ENCODE measurements around the gene LEFTY2.

Gene LEFTY2

DNA sequence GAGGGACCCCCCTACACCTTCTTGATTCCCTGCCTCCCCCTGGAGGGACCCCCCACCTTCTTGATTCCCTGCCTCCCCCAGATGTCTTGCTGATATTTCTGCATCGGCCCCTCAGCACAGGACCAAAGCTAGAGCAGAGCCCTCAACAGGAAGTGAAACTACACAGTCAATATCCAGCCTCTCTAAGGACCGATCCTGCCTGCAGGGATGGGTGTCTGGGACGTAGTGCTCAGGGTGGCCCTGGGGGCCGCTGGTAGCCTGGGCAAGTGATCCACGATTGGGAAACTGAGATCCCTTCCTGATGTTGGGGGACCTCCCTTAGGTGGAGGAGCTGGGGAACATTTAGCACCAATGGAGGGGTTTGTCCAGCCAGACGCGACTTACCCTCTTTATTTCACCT lies 3.9 kb upstream of the LEFTY2 start:
- ATAC-seq (ENCODE audit: low read depth) = no peak
- no peak for TF ChIP-seq CTCF (IDR thresholded peaks at IDR 0.05; ENCODE audit: poor library complexity, severe bottlenecking)
- H3K4me3 ChIP-seq (ENCODE audit: severe bottlenecking) = no peak overlapping the region

DNA sequence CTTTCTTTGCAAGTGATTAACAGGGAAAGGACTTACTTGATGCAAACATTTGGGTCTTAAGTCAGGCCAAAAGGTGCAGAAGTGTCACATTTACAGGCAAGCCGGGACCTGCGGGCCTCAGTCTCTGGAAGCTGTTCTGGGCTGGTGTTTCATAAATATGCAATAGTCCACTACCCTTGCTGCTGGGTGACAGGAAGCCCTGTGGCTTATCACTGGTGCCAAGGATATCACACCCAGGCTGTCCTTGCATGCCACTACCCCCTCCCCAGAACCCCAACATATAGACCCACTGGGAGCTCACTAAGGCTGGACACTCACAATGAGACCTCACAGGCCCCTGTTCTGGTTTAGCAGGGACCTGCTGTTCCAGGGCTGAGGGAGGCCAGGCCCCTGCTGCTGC lies 3.4 kb upstream of the LEFTY2 start:
- Histone ChIP-seq H3K4me3 (ENCODE audit: severe bottlenecking) (no peak overlapping the region), H3K27me3 (ENCODE audit: insufficient read depth, poor library complexity, severe bottlenecking) (no peaks in the 10 kb centered on the region), H3K27ac (ENCODE audit: poor library complexity, severe bottlenecking) (no peak overlapping the region), H3K36me3 (ENCODE audit: low read depth) (no peaks in the 10 kb centered on the region), H3K4me1 (ENCODE audit: insufficient read depth, poor library complexity, severe bottlenecking) (no peaks in the 10 kb centered on the region), H3K9me3 (ENCODE audit: severe bottlenecking) (no peaks in the 10 kb centered on the region)
- no peak for ATAC-seq (ENCODE audit: low read depth)
- no peak for DNase-seq (ENCODE audit: low spot score)
- no peak for TF ChIP-seq CTCF (IDR thresholded peaks at IDR 0.05; ENCODE audit: poor library complexity, severe bottlenecking)

More for the DNA sequence above, 3.9 kb upstream of the LEFTY2 start:
- no peak for DNase-seq (ENCODE audit: low spot score)
- Histone ChIP-seq H3K27me3 (ENCODE audit: insufficient read depth, poor library complexity, severe bottlenecking) (no peaks in the 10 kb centered on the region), H3K27ac (ENCODE audit: poor library complexity, severe bottlenecking) (no peak overlapping the region), H3K36me3 (ENCODE audit: low read depth) (no peaks in the 10 kb centered on the region), H3K4me1 (ENCODE audit: insufficient read depth, poor library complexity, severe bottlenecking) (no peaks in the 10 kb centered on the region), H3K9me3 (ENCODE audit: severe bottlenecking) (no peaks in the 10 kb centered on the region)

DNA sequence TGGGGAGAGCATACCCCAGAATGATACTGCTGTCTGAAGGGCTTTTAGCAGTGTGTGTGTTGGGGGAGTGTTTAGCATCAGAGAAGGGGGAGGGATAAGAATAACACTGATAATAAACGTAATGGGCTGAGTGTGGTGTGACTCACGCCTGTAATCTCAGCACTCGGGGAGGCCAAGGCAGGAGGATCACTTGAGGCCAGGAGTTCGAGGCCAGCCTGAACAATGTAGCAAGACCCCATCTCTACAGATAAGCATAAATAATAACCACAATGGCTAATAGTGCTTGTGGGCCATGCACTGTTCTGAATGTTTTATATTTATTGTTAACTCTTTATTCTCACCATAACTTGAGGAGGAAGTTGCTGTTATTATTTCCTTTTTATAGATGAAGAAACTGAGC lies 2.6 kb upstream of the LEFTY2 start:
- no peaks in the 10 kb centered on the region for H3K4me1 ChIP-seq (ENCODE audit: insufficient read depth, poor library complexity, severe bottlenecking)

DNA sequence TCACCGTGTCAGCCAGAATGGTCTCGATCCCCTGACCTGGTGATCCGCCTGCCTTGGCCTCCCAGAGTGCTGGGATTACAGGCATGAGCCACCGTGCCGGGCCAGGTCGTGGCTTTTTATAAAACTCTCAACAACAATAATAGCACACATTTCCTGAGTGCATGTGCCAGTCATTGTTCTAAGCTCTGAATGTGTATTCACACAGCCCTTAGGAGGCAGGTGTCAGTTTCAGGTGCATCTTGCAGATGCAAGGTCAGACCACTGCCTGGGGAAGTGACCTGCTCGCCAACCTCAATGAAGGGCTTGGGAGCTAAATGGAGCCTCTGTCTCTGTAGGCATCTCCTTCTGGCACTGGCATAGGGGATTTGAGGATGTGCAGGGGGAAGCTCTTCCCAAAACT lies 1.6 kb upstream of the LEFTY2 start:
- DNase-seq (ENCODE audit: low spot score) (no peak), ATAC-seq (ENCODE audit: low read depth) (no peak)
- Histone ChIP-seq H3K27ac (ENCODE audit: poor library complexity, severe bottlenecking) (no peak overlapping the region), H3K9me3 (ENCODE audit: severe bottlenecking) (no peaks in the 10 kb centered on the region), H3K4me1 (ENCODE audit: insufficient read depth, poor library complexity, severe bottlenecking) (no peaks in the 10 kb centered on the region), H3K27me3 (ENCODE audit: insufficient read depth, poor library complexity, severe bottlenecking) (no peaks in the 10 kb centered on the region), H3K36me3 (ENCODE audit: low read depth) (no peaks in the 10 kb centered on the region), H3K4me3 (ENCODE audit: severe bottlenecking) (no peak overlapping the region)
- no peak for TF ChIP-seq CTCF (IDR thresholded peaks at IDR 0.05; ENCODE audit: poor library complexity, severe bottlenecking)

More for the DNA sequence above, 2.6 kb upstream of the LEFTY2 start:
- no peak overlapping the region for H3K27ac ChIP-seq (ENCODE audit: poor library complexity, severe bottlenecking)
- ATAC-seq (ENCODE audit: low read depth) = no peak
- H3K9me3 ChIP-seq (ENCODE audit: severe bottlenecking) = no peaks in the 10 kb centered on the region
- TF ChIP-seq CTCF (IDR thresholded peaks at IDR 0.05; ENCODE audit: poor library complexity, severe bottlenecking) = no peak
- H3K36me3 ChIP-seq (ENCODE audit: low read depth) = no peaks in the 10 kb centered on the region
- H3K4me3 ChIP-seq (ENCODE audit: severe bottlenecking) = no peak overlapping the region
- DNase-seq (ENCODE audit: low spot score) = no peak
- H3K27me3 ChIP-seq (ENCODE audit: insufficient read depth, poor library complexity, severe bottlenecking) = no peaks in the 10 kb centered on the region

DNA sequence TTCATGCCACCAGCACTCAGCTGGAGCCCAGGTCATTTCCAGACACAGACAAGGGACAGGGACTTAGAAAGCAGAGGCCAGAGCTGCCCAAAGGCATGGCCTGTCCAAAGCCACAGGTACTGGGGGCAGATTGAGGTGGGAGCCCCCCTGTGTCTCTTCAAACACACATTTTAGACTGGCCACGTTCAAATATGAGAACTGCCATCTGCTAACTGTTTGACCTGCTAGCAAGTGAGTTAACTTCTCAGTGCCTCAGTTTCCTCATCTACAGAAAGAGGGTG lies 862 bp upstream of the LEFTY2 start:
- Histone ChIP-seq H3K4me1 (ENCODE audit: insufficient read depth, poor library complexity, severe bottlenecking) (no peaks in the 10 kb centered on the region), H3K9me3 (ENCODE audit: severe bottlenecking) (no peaks in the 10 kb centered on the region), H3K4me3 (ENCODE audit: severe bottlenecking) (no peak overlapping the region), H3K27me3 (ENCODE audit: insufficient read depth, poor library complexity, severe bottlenecking) (no peaks in the 10 kb centered on the region), H3K36me3 (ENCODE audit: low read depth) (no peaks in the 10 kb centered on the region), H3K27ac (ENCODE audit: poor library complexity, severe bottlenecking) (no peak overlapping the region)
- no peak for TF ChIP-seq CTCF (IDR thresholded peaks at IDR 0.05; ENCODE audit: poor library complexity, severe bottlenecking)
- no peak for DNase-seq (ENCODE audit: low spot score)
- ATAC-seq (ENCODE audit: low read depth) = no peak

Data from RWPE2 (cell line).